GM19035 (cell line): ENCODE measurements around the gene CRELD1.
A peak's percentile ranks its signal among the peaks of the same experiment; 100 is the strongest.
"Not testable (repeated sequence)": the region's sequence is repeated elsewhere in the genome, so short reads cannot be mapped to it uniquely, and the experiment has no call there.

Experiments used
- ATAC-seq: cut with Tn5 transposase; IDR thresholded peaks from one replicate; pipeline ENCODE4 v1.9.1; 2021; ENCODE audit not compliant: unreplicated experiment

CRELD1 gene, protein sequence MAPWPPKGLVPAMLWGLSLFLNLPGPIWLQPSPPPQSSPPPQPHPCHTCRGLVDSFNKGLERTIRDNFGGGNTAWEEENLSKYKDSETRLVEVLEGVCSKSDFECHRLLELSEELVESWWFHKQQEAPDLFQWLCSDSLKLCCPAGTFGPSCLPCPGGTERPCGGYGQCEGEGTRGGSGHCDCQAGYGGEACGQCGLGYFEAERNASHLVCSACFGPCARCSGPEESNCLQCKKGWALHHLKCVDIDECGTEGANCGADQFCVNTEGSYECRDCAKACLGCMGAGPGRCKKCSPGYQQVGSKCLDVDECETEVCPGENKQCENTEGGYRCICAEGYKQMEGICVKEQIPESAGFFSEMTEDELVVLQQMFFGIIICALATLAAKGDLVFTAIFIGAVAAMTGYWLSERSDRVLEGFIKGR

GRCh38 chr3:9933561-9934234 lies at the start of gene CRELD1:
Gene CRELD1 (plus strand): TSS chr3:9933834. CDS start chr3:9934439, 605 bp downstream.
- peak; percentile 88 for ATAC-seq

DNA sequence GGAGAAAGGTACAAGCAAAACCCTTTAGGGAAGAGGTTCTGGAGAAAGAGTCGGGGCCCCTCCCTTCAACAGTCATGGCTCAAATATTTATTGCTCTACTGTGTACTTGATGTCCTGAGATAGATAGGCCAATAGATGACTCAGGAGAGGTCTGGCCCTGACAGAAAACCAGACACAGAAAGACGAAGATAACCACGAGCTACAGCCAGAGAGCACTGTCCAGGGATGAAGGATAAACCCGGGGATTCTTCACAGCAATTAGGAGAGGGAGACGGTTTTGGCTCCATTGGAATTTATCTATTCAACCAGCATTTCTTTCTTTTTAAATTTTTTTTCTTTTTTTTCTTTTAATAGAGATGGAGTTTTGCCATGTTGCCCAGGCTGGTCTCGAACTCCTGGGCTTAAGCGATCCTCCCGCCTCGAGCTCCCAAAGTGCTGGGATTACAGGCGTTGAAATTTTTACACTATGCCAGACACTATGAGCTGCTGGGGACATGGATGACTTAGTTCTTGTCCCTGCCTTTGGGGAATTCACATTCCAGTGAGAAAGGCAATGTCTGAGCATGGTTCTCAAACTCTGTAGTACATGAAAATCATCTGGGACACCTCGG lies 49.0 kb upstream of the CRELD1 start:
- ATAC-seq: no peak

DNA sequence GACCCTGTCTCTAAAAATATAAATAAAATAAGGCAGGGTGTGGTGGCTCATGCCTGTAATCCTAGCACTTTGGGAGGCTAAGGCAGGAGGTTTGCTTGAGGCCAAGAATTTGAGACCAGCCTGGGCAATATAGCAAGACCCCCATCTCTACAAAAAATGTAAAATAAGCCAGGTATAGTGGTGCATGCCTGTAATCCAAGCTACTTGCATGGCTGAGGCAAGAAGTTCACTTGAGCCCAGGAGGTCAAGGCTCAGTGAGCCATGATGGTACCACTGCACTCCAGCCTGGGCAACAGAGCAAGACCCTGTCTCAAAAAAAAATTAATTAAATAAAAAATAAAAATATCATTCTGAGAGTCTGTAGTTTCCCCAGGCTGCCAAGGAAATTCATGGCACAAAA lies 47.3 kb upstream of the CRELD1 start:
- ATAC-seq: no peak

- ATAC-seq: no peak
Measured at GRCh38 chr3:9887480-9887879, 46.2 kb upstream of the CRELD1 start.

DNA sequence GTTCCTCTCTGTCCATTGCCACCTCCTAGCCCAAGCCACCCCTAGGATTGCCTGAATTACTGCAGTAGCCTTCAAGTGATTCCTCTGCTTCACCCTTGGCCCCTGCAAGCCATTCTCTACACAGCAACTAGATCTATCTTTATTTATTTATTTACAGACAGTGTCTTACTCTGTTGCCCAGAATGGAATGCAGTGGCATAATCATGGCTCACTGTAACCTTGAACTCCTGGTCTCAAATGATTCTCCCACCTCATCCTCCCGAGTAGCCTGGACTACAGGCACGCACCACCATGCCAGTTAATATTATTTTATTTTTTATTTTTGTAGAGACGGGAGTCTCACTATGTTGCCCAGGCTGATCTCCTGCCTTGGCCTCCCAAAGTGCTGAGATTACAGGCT lies 45.1 kb upstream of the CRELD1 start:
- no peak for ATAC-seq

DNA sequence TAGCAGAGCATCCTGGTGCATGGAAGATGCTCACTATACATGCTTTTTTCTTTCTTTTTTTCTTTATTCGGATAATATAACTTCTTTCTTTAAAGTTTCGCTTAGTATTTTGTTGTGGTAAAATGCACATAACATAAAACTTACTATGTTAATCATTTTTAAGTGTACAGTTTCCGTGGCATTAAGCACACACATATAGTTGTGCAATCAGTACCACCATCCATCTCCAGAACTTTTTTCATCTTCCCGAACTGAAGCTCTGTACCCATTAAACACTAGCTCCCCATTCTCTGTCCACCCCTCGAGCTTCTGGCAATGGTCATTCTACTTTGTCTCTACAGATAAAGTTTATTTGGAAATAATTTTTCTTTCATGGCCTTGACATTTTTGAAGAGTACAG lies 44.2 kb upstream of the CRELD1 start:
- ATAC-seq: no peak

GRCh38 chr3:9890249-9891071 lies 43.2 kb upstream of the CRELD1 start, which contains the start of gene JAGN1:
Gene JAGN1 (plus strand): TSS chr3:9890610. CDS start chr3:9890723, 113 bp downstream.
- ATAC-seq: peak; percentile 92

DNA sequence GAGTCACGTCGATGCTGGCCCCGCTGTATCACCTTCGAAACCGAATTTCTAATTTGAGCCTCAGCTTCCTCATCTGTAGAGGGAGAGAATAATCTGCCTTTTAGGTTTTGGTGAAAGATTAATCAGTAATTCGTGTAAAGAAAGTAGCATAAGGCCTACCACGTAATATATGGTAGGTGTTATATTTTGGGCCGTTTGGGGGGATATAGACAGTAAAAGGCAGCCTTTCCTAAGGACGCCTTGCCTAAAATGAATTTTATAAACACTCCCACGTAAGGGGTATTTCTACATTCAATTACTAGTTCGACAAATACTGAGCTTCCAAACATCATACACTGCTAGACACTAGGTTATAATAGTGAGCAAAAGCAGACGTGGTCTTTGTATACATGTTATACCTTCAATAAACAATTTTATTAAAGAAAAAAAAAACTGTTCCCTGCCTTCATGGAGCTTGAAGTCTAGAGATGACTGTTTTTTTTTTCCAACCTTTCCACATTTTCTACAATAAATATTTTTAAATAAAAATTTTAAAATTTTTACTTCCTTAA lies 42.5 kb upstream of the CRELD1 start:
- no peak for ATAC-seq

GRCh38 chr3:9893739-9894138 lies 39.9 kb upstream of the CRELD1 start:
- ATAC-seq: no peak

DNA sequence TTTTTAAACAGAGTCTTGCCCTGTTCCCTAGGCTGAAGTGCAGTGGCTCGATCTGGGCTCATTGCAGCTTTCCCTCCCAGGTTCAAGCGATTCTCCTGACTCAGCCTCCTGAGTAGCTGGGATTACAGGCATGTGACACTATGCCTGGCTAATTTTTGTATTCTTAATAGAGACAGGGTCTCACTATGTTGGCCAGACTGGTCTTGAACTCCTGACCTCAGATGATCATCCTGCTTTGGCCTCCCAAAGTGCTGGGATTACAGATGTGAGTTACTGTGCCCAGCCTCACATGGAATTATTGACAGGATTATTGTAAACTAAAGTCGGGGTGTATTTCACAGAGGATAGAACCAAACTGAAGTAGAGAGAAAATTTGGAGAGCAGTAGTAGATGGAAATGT lies 37.9 kb upstream of the CRELD1 start:
- ATAC-seq: not testable (repeated sequence)

- ATAC-seq: not testable (repeated sequence)
Measured at GRCh38 chr3:9896755-9897407, 36.8 kb upstream of the CRELD1 start.

DNA sequence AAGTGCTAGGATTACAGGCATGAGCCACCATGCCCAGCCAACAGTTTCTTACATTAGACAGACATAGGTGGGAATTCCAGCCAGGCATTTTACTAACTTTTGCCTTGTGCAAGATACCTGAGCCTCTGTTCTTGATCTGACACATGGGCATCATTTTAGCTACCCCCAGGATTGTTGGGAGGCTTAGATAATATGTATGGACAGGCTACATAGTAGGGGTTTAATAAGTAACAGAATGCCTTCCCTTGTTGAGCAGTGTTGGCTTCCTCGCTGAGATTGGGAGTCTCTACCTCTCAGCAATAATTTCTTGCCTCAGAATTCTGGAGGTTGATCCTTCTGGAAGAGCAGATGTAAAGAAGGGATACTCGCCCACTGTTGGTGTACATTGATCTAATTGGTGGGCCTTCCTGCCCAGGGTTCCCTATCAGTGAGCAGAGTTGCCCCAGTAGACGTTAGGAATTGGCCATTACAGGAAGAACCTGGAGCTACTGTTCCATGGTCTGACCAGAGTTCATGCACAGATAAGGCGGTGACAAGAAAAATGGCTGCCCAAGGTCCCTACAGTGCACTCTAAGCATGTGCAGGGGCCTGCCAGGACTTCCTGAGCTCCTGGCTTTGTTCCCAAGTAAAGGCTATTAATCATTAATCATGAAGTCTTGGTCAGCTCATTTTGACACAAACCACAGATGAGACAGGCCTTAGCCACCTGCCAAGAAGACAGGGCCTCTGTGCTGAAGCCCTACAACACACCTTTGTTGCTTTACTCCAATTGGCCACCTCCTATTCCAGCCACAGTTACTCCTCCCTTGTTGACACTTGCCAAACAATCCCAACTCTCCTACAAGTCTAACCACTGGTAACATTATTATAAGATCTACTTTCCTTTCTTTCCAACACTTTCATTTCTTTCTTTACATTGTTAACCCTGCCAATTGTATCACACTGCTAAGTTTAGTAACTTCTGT lies 35.9 kb upstream of the CRELD1 start:
- no peak for ATAC-seq

DNA sequence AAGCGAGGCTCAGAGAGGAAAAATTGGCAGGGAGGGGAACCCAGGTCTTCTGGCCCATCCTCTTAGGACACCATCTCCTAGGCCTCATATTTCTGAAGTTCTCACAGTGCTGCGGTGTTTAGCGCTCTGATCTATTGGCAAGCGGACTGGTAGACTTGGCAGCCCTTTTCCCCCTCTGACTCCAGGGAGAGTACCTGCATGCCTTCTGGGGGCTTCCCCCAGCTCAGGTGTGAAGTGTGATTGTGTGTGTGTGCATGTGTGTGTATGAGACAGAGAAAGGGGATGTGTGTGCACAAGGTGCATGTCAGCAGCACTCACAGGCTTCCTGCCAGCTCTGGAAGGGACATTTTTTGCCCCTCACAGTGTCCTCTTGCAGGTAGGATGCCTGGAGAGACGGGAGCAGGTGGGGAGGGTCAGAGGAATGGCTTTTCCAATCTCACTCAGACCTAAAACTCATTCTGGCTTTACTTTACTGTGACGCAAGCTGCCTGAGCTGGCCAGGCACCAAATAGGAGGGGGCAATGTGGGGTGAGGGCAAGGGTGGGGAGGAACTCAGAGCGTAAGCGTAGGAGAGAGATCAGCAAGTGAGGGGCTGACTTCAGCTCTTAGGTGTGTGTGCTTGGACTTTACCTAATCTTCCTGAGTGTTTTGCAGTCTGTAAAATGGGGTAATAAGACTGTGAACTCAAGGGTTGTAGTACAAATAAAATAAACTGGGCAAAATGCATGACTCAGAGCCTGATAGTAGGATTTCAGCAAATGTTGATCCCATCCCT lies 35.0 kb upstream of the CRELD1 start:
- no peak for ATAC-seq

DNA sequence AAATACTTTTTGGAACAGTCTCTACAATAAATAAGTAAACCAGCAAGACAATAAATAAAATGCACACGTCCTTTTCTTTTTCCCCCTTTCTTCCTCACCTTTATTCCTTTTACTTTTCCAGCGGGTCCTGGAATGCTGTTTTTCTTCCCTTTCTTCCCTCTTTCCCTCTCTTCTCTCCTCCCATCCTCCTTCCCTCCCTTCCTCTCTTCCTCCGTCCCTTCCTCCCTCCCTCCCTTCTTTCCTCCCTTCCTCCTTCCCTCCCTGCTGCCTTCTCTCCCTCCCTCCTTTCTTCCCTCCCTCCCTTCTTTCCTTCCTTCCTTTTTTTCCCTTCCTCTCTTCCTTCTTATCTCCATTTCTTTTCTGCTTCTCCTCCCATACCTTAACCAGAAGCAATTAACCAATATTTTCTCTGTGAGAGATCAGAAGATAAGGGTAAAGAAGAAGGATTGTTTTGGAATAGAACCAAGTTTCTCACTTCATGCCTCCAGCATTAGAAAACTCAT lies 34.3 kb upstream of the CRELD1 start:
- no peak for ATAC-seq

GRCh38 chr3:9900965-9901415 lies 32.6 kb upstream of the CRELD1 start:
- ATAC-seq: not testable (repeated sequence)

DNA sequence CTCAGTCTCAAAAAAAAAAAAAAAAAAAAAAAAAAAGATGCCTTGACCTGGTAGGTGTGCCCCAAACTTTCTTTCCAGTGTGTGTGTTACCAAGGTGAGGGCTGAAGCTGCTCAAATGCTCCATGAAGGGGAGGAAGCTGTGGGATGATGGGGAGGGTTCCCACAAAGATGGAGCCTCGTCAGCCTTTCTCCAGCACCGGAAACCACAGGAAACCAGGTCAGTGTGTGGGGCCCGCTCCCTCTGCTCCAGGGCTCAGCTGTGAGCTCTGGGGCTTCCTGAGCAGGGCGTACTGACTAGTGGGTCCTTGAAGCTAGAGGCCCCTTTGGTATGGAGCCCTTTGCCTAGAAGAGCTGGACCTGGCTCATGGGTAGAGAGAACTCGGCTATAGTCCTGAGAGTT lies 31.7 kb upstream of the CRELD1 start:
- no peak for ATAC-seq

DNA sequence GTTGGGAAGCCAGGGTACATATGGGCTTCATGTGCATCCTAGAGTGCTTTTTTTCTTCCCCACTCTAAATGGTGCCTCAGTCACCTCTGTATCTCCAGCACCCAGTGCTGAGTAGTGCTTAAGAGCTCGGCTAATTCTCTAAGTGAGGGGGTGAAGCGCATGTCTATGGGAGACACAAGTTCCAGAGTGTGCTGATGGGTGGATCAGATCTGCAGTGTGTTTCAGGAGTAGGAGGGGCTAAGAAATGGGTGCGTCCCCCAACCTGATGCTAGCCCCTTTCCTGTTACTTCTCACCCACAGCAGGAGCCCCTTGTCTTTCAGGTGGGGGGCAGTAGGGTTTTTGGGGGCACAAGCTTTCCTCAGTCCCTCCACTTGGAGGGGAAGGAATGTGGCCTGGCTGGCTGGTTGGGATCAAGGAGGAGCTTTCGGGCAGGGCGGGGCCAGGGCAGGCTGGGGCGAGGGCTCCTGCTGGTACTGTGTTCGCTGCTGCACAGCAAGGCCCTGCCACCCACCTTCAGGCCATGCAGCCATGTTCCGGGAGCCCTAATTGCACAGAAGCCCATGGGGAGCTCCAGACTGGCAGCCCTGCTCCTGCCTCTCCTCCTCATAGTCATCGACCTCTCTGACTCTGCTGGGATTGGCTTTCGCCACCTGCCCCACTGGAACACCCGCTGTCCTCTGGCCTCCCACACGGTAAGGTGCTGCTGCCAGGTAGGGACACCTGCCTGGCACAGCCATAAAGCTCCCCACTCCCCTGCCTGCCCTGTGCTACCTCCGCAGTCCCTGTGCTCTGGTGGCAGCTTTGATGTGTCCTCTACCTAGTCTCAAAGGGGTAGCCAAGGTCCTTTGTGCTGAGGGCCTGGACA lies 31.0 kb upstream of the CRELD1 start, which contains the start of gene IL17RE:
Gene IL17RE, plus strand, starts transcription at position 477 of the 866 bp plus-strand sequence. Its CDS starts 85 bp downstream, at position 562.
- no peak for ATAC-seq
